SKM-1 treated with dmso at 0.1 percent for 144 hours (cell line): ENCODE data around the gene TLL2.

Source experiments
- DNase-seq: peaks from one replicate; lab custom pipeline; 2025; ENCODE audit not compliant: unreplicated experiment; lab: John Stamatoyannopoulos, UW

TLL2 gene

DNA sequence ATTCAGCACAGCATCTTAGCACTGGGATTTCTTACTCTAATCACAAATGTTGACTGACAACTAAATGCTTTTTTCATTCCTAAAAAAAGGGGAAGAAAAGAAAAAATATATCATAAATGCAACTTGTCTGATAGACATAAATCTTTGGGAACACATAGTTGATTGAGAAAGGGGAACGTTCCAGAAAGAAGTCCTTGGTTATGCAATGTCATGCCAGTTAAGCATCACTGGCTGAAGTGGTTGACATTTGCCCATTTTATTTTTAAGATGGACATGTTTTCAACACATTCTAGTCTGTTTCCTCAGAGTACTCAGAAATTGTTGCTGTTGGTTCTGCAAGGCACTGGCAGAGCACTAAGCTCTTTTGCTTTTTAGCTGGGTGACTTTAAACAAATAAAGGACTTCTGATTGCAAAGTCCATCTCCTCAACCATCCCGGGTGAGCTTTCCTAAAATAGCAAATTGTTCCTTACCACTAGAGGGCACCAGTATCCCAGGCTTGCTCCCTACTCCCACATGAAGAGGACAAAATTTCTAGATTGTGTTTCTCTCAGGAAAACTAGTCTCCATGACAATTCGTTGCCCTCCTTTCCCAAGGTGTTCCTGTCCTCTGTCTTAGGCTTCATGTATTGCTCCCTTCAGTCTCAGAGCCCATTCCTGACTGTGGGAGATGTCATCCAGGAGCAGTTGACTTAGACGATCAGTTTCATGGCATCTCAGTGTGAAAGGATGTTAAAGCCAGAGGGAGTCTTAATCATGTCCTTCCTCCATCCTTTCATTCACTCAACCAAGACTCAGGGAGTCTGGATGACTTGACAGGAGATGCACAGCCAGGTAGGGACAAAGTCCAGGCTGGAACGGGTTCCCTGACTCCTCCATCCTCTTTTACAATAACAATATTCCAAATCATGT is 178.9 kb downstream of the TLL2 start:
- DNase-seq = no peak

DNA sequence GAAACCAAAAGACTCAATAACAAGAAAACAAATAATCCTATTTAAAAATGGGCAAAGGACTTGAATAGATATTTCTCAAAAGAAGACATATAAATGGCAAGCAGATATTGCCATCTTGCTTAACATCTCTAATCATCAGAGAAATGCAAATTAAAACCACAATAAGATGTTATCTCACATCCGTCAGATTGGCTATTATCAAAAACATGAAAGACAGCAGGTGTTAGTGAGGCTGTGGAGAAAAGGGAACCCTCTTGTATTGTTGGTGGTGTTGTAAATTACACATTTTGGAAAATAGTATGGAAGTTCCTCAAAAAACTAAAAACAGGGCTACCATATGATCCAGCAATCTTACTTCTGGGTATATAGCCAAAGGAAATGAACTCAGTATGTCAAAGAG is 180.6 kb downstream of the TLL2 start:
- no peak for DNase-seq

DNA sequence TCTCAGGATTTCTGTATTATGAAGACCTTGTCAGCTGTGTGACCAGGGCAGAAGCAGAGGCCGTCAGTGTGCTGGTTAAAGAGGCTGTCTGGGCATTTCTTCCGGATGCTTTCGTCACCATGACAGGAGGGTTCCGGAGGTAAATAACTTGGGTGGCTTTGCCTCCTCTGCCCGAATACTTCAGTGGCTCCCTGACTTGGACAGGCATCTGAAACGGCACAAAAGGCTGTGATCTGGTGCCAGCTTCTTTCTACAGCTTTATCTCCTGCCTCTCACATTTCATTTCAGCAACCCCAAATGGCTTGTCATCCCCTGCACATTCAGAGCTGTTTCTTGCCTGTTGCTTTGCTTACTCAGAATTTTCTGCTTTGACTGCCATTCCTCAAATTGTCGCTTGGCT is 186.3 kb downstream of the TLL2 start:
- no peak for DNase-seq

DNA sequence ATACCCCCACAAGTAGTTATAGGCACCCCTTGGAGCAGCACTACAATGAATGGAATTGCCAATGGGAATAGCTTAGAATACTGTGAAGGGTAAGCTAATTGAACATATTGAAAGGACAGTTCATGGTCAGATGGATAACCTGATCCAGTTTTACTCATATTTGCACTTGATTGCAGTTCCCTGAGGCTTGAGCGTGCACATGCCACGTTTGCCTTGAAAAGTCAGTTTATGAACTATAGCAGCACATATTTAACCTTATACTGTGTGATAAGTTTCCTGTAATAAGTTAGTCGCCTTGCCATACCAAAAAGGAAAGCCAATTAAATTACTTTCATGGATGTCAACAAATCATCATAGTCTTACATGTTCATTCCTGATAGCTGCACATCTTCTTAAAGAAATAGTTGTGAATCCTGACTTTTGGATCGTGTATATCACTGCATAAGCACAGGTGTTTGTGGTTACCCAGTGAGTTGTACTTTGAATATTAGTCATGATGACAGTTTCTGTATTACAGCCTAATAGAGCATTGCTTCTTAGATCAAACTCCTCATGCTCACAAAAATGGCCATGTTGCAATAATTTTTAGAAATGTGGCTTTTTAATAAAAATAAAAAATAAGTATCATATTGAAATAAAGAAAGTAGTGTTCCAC is 187.9 kb downstream of the TLL2 start:
- no peak for DNase-seq

DNA sequence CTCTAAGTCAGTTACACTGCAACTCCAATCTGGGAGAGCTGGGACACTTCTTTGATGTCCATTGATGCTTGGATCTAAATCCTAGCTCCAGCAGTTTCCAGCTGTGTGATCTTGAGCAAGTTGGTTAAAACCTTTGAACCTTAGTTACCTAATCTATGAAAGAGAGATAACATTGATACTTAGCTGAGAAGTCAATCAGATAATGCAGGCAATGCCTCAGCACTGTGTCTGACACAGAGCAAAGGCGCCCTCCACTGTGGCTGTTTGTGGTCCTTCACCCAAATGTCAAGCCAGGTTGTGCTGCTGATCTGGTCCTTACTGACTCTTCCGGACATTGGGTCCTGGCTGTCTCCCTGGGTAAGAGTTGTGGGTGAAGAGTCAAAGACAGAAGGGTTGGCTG is 189.3 kb downstream of the TLL2 start:
- DNase-seq = no peak

DNA sequence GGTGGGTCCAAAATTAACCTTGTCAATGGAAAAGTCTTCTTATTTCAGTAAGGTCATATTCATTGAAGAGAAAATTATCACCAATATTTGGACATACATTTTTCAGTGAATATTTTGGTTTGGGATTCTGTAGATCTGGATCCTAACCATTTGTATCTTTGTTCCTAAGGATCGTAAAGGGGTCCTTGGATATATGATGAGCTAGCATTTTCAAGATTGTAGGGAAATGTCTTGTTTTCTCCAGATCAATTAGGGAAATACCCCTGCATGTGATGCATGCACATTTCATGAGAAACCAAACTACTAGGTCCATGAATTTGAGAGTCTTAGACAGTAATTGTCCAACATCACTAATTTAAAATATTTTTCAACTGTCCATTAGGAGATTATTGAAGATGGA is 191.5 kb downstream of the TLL2 start:
- DNase-seq = no peak

DNA sequence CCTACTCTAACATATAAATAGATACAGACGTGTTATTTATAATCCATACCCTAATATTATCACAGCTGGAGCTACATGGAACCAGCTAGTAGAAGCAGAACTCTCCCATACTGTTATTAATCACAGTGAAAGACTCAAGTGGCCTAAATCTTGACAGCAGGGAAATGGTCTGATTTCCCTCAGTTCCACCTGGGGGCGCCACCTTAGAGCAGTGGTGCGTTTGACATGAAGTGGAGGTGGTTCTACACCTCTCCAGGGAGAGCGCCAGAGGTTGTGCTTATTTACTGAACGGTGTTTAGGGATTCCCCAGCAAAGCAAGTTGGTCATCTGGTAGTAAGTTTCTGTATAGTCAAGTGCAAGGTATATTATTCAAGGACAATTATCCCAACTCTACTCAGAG is 191.9 kb downstream of the TLL2 start:
- DNase-seq = no peak

DNA sequence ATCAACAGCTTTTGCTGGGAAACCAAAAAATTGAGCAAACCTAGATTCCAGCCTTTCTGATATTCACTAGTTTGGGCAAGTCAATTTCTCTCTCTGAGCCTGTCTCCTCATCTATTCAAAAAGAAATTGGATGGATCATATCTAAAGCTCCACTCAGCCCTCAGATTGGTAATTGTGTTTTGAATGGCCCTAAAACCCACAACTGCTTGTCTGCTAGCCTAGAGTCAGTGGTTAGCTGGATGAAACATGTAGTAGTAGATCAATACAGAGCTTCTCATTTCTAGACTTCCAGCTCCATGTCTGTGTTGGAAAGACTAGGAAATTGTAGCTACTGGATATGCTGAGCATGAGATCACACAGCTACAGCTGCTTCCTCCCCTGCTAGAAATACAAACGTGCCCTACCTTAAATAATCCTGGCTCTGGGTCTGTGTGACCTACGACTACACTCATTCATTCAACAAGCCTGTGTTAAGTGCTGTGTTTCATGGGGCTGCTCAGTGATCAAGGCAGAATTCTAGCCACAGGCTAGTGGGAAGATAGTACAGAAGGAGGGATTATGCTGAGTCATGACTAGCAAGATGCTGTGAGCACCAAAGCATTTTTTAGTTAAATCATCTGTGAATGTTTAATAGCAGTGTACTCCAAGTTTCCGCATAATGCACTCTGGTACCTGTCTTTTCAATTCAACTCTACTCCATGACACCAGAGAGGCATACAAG is 193.8 kb downstream of the TLL2 start:
- DNase-seq = no peak

DNA sequence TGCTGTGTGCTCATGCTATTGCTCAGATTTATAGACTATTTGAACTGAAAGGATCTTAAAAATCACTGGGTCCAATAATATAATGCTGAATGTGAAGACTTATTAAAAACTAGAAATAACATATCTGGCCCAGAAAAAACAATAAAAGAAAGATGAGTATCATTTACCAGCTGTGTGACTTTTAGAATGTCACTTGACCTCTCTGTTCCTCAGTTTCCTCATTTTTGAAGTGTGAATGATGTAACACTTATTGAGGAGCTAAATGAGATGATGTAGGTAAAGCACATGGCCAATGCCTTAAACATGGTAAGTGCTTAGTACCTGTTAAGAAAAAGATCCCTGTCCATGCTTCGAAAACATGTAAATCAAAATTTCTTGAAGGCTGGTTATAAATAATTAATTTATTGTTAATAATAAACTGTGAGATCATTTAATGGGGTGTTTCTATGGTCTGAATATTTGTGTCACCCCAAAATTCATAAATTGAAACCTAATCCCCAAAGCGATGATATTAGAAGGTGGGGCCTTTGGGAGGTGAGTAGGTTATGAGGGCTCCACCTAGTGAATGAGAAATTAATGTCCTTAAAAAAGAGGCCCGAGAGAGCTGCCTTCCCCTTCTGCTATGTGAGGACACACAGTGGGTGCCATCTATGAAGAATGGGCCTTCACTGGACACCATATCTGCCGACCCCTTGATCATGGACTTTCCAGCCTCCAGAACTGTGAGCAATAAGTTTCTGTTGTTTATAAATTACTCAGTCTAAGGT is 196.5 kb downstream of the TLL2 start:
- DNase-seq = no peak
